Measurements from ENCODE around the gene PAK6.
A peak's percentile ranks its signal among the peaks of the same experiment; 100 is the strongest.

The PAK6 gene

GRCh38 chr15:40238532-40239403 is at the start of gene PAK6:
TSS of gene PAK6 (plus strand) at chr15:40239063. CDS start at chr15:40264786, 25,723 bp downstream.
- Histone ChIP-seq H3K27ac (no peak within 1 kb of the TSS), H3K4me3 (ENCODE audit: low read depth in 1 of 2, low read length in 1 of 2) (peak within 1 kb of the TSS in 1 of 2 experiments; percentile 10), H3K4me1 (ENCODE audit: control insufficient read depth in 1 of 2, insufficient read depth in 1 of 2, low read depth in 1 of 2, low read length in 1 of 2) (peaks cover 28 to 35% of the 10 kb centered on the region in 2 experiments), H3K27me3 (peaks cover 26% of the 10 kb centered on the region), H3K9me3 (no peaks in the 10 kb centered on the region), H3K36me3 (no peaks in the 10 kb centered on the region)
- TF ChIP-seq, protein P1, sequence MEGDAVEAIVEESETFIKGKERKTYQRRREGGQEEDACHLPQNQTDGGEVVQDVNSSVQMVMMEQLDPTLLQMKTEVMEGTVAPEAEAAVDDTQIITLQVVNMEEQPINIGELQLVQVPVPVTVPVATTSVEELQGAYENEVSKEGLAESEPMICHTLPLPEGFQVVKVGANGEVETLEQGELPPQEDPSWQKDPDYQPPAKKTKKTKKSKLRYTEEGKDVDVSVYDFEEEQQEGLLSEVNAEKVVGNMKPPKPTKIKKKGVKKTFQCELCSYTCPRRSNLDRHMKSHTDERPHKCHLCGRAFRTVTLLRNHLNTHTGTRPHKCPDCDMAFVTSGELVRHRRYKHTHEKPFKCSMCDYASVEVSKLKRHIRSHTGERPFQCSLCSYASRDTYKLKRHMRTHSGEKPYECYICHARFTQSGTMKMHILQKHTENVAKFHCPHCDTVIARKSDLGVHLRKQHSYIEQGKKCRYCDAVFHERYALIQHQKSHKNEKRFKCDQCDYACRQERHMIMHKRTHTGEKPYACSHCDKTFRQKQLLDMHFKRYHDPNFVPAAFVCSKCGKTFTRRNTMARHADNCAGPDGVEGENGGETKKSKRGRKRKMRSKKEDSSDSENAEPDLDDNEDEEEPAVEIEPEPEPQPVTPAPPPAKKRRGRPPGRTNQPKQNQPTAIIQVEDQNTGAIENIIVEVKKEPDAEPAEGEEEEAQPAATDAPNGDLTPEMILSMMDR (IDR thresholded peaks at IDR 0.05): no peak

DNA sequence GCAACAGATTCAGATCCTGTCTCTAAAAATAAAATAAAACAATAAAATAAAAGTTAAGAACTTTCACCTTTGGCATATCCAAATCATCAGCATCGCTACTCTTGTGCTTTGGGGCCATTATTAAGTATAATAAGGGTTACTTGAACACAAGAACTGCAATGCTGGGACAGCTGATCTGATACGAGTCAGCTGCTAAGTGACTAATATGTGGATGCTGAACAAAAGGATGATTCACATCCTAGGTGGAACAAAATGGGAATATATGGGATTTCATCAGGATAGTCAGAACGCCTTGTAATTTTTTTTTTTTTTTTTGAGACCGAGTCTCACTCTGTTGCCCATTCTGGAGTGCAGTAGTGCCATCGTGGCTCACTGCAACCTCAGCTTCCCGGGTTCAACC is 48.3 kb upstream of the PAK6 start:
- peaks cover 16% of the 10 kb centered on the region for H3K36me3 ChIP-seq
- TF ChIP-seq, protein P1 (IDR thresholded peaks at IDR 0.05): no peak
- H3K4me1 ChIP-seq (ENCODE audit: control insufficient read depth in 1 of 2, insufficient read depth in 1 of 2, low read depth in 1 of 2, low read length in 1 of 2): no peaks in the 10 kb centered on the region
- H3K27me3 ChIP-seq: no peaks in the 10 kb centered on the region
- H3K9me3 ChIP-seq: no peaks in the 10 kb centered on the region
- H3K4me3 ChIP-seq (ENCODE audit: low read depth in 1 of 2, low read length in 1 of 2): no peak overlapping the region
- H3K27ac ChIP-seq: no peak overlapping the region

DNA sequence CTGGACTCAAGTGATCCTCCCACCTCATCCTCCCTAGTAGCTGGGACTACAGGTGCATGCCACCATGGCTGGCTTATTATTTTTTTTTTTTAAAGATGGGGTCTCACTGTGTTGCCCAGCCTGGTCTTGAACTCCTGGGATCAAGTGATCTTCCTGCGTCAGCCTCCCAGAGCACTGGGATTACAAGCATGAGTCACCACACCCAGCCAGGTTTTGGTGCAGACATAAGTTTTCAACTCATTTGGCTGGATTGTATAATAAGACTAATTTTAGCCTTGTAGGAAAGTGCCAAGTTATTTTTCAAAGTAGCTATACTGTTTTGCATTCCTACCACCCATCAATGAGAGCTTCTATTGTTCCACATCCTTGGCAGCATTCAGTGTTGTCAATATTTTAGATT is 45.9 kb upstream of the PAK6 start:
- H3K9me3 ChIP-seq: no peaks in the 10 kb centered on the region
- peaks cover 7 to 8% of the 10 kb centered on the region in 2 experiments for H3K4me1 ChIP-seq (ENCODE audit: control insufficient read depth in 1 of 2, insufficient read depth in 1 of 2, low read depth in 1 of 2, low read length in 1 of 2)
- peaks cover 16% of the 10 kb centered on the region for H3K36me3 ChIP-seq
- no peak overlapping the region for H3K27ac ChIP-seq
- H3K4me3 ChIP-seq (ENCODE audit: low read depth in 1 of 2, low read length in 1 of 2): no peak overlapping the region
- TF ChIP-seq, protein P1 (IDR thresholded peaks at IDR 0.05): no peak
- H3K27me3 ChIP-seq: no peaks in the 10 kb centered on the region

- Histone ChIP-seq H3K36me3 (peaks cover 10% of the 10 kb centered on the region), H3K4me1 (ENCODE audit: control insufficient read depth in 1 of 2, insufficient read depth in 1 of 2, low read depth in 1 of 2, low read length in 1 of 2) (peaks cover 9 to 10% of the 10 kb centered on the region in 2 experiments), H3K27ac (peak overlapping the region; percentile 55), H3K27me3 (no peaks in the 10 kb centered on the region), H3K4me3 (ENCODE audit: low read depth in 1 of 2, low read length in 1 of 2) (no peak overlapping the region), H3K9me3 (no peaks in the 10 kb centered on the region)
- TF ChIP-seq, protein P1 (IDR thresholded peaks at IDR 0.05): no peak
Observed at GRCh38 chr15:40197434-40197833, 41.4 kb upstream of the PAK6 start.

DNA sequence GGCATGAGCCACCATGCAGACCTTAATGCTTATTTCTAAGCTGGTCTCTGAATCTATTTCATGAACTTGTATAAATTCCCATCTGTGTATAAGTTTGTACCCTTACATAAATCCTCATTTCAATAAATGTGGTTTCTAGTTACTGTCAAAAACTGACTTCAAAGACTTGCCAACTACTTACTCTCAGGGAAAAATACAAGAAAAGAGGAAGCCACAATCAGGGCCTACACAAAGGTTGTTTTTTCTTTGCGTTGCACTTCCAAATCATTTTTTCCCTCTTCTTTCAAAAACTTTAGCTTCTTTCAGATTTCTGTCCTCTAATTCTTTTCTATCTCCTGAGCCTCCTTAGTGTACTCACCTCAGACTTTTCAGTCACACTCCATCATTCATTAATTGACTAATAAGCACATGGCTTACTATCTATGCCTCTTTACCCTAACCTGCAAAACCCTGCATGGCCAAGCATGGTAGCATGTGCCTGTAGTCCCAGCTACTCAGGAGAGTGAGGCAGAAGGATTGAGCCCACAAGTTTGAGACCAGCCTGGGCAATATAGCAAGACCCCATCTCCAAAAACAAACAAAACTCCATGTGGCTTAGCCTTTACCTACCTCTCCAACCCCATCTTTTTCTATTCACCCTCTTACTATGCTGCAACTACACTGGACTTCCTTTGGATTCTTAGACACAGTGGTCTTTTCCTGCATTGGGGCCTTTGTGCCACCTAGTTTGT is 40.3 kb upstream of the PAK6 start:
- Histone ChIP-seq H3K4me3 (ENCODE audit: low read depth in 1 of 2, low read length in 1 of 2) (no peak overlapping the region), H3K4me1 (ENCODE audit: control insufficient read depth in 1 of 2, insufficient read depth in 1 of 2, low read depth in 1 of 2, low read length in 1 of 2) (peaks cover 9 to 10% of the 10 kb centered on the region in 2 experiments), H3K36me3 (peaks cover 14% of the 10 kb centered on the region), H3K27me3 (no peaks in the 10 kb centered on the region), H3K27ac (peak overlapping the region; percentile 55), H3K9me3 (no peaks in the 10 kb centered on the region)
- TF ChIP-seq, protein P1 (IDR thresholded peaks at IDR 0.05): no peak

All from neutrophil (primary cell).